GM23248 (cell line): ENCODE data around the gene RAPGEFL1. TPM values are rescaled to one million over a fixed set of nuclear protein-coding genes. Genes with fewer than 3 reads are reported as not detected.
A peak's percentile ranks its signal among the peaks of the same experiment; 100 is the strongest.

Experiments
- DNase-seq: peaks from one replicate; pipeline ENCODE4 v3.0.0-alpha.2; 2015
- H2AFZ ChIP-seq: fragments of 200-600 bp; sonication (generic); 2 replicates; pipeline ENCODE4 v1.6.1; 2016; ENCODE audit warnings: antibody characterized with exemption
- H3F3A ChIP-seq: fragments of 200-600 bp; sonication (generic); 2 replicates; pipeline ENCODE4 v1.6.1; 2016; ENCODE audit warnings: mild to moderate bottlenecking, antibody characterized with exemption, mixed run types; ENCODE audit not compliant: insufficient read depth
- H3K27ac ChIP-seq: fragments of 200-600 bp; sonication (generic); 2 replicates; pipeline ENCODE4 v1.5.1; 2016; ENCODE audit warnings: mild to moderate bottlenecking
- H3K27me3 ChIP-seq: fragments of 200-600 bp; sonication (generic); replicated peaks from 2 replicates; pipeline ENCODE4 v1.6.1; 2016; ENCODE audit warnings: mild to moderate bottlenecking; ENCODE audit not compliant: insufficient read depth
- H3K36me3 ChIP-seq: fragments of 200-600 bp; sonication (generic); 2 replicates; pipeline ENCODE4 v1.6.1; 2016; ENCODE audit warnings: low read depth, mild to moderate bottlenecking
- H3K4me1 ChIP-seq: fragments of 200-600 bp; sonication (generic); 2 replicates; pipeline ENCODE4 v1.6.1; 2016; ENCODE audit warnings: mild to moderate bottlenecking; ENCODE audit not compliant: insufficient read depth
- H3K4me2 ChIP-seq: fragments of 200-600 bp; sonication (generic); one replicate; pipeline ENCODE4 v1.6.1; 2016; ENCODE audit warnings: mild to moderate bottlenecking; ENCODE audit not compliant: unreplicated experiment
- H3K4me3 ChIP-seq: fragments of 200-600 bp; sonication (generic); 2 replicates; pipeline ENCODE4 v1.5.1; 2016; ENCODE audit warnings: mild to moderate bottlenecking
- H3K79me2 ChIP-seq: fragments of 200-600 bp; sonication (generic); 2 replicates; pipeline ENCODE4 v1.6.1; 2016; ENCODE audit warnings: mild to moderate bottlenecking; ENCODE audit not compliant: insufficient read depth
- H3K9ac ChIP-seq: fragments of 200-600 bp; sonication (generic); 2 replicates; pipeline ENCODE4 v1.6.1; 2016; ENCODE audit warnings: mild to moderate bottlenecking
- H3K9me2 ChIP-seq: fragments of 200-600 bp; sonication (generic); 2 replicates; pipeline ENCODE4 v1.6.1; 2016; ENCODE audit warnings: mixed run types, mild to moderate bottlenecking, moderate library complexity; ENCODE audit not compliant: insufficient read depth
- H3K9me3 ChIP-seq: fragments of 200-600 bp; sonication (generic); one replicate; pipeline ENCODE4 v1.6.1; 2017; ENCODE audit warnings: low read depth
- H4K20me1 ChIP-seq: fragments of 200-600 bp; sonication (generic); 2 replicates; pipeline ENCODE4 v1.6.0; 2016; ENCODE audit not compliant: insufficient read depth
- EZH2 ChIP-seq: fragments of 200-600 bp; sonication (generic); IDR thresholded peaks from 2 replicates; pipeline ENCODE4 v1.6.1; 2018; ENCODE audit warnings: antibody characterized with exemption, mild to moderate bottlenecking; ENCODE audit not compliant: insufficient read depth, poor library complexity, severe bottlenecking
- EZH2phosphoT487 ChIP-seq: fragments of 200-600 bp; sonication (generic); IDR thresholded peaks from 2 replicates; pipeline ENCODE4 v1.6.1; 2018; ENCODE audit warnings: antibody characterized with exemption, moderate library complexity, mild to moderate bottlenecking, low read depth; ENCODE audit not compliant: insufficient read depth
- WGBS, 2 experiments: methylation state at CpG; one replicate each; pipeline ENCODE4 v1.1.6; 2015 to 2017; ENCODE audit warnings: low lambda C conversion rate in 2 of 2, low coverage in 1 of 2; ENCODE audit errors: missing lambda C conversion rate in 2 of 2; 5-methylcytosine and 5-hydroxymethylcytosine counted together
- in situ Hi-C: fragments of 300-500 bp; cut with MboI; formaldehyde crosslinking; loops from 2 replicates; pipeline ENCODE4 v1.15.0; 2020
- polyA plus RNA-seq: library from polyadenylated mRNA; unstranded; fragments of >200 nt; fragmentation: Nextera tagmentation; extraction: Ambion mirVana; gene quantifications from 2 replicates; pipeline ENCODE4 v1.2.1, GENCODE V29; 2016
- total RNA-seq: library from RNA; depleted of rRNA; stranded (reverse); fragments of >200 nt; shearing (Covaris generic); gene quantifications from 2 replicates; pipeline ENCODE4 v1.2.3, GENCODE V29; 2014

RAPGEFL1 gene
- total and polyA plus RNA-seq, 2 experiments from 2014 or later = 0.76 to 0.96 TPM

DNA sequence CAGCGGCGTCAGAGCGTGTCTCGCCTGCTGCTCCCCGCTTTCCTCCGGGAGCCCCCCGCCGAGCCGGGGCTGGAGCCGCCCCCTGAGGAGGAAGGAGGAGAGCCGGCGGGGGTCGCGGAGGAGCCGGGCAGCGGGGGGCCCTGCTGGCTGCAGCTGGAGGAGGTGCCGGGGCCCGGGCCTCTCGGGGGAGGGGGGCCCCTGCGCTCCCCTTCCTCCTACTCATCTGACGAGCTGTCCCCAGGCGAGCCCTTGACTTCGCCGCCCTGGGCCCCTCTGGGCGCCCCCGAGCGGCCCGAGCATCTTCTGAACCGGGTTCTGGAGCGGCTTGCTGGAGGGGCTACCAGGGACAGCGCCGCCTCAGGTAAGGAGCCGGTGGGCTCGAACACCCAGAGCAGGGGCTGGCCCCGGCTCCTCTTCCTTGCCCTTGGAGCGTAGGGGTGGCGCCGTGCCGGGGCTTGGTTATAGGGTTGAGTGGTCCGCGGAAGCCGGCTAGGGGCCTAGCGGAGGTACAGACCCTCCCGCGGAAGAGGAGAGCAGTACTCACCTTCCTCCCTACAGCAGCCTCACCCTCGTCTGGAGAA, 841 bp downstream of the RAPGEFL1 start:
- no peak for DNase-seq

DNA sequence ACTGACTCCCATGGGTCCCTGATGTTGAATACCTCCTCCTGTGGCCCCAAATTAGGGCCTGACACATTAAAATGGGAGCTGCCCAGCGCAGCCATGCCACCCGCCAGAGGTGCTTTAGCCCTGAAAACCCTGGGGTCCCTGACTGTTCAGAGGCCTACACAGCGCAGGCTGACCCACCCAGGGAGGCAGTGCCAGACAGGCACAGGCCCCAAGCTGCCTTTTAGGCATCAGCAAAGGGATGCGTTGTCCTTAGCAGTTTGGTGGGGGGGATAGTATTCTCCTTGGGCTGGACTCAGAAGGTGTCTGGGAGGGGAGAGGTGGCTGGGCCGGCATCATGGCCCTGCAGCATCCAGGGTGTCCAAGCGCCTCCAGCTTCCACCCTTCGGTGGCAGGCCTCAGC, 1.4 kb downstream of the RAPGEFL1 start:
- no peaks in the 10 kb centered on the region for H3K79me2 ChIP-seq
- H2AFZ ChIP-seq = no peak overlapping the region
- no peak overlapping the region for H3K4me2 ChIP-seq
- H4K20me1 ChIP-seq = no peaks in the 10 kb centered on the region
- 94 to 98% methylated on average over 6 to 7 of the region's 7 CpGs for WGBS, 2 experiments
- peaks cover 24% of the 10 kb centered on the region for H3F3A ChIP-seq
- TF ChIP-seq EZH2 = no peak
- TF ChIP-seq EZH2phosphoT487 = no peak
- DNase-seq = no peak
- no peaks in the 10 kb centered on the region for H3K9me3 ChIP-seq
- no peaks in the 10 kb centered on the region for H3K36me3 ChIP-seq
- H3K9me2 ChIP-seq = no peaks in the 10 kb centered on the region
- peaks cover 23% of the 10 kb centered on the region for H3K4me1 ChIP-seq
- H3K4me3 ChIP-seq = no peak overlapping the region
- no peak overlapping the region for H3K27ac ChIP-seq
- in situ Hi-C loops = no loop called here
- no peaks in the 10 kb centered on the region for H3K27me3 ChIP-seq
- no peak overlapping the region for H3K9ac ChIP-seq

More for the DNA sequence above, 841 bp downstream of the RAPGEFL1 start:
- Histone ChIP-seq H3F3A (peaks cover 24% of the 10 kb centered on the region), H3K4me2 (no peak overlapping the region), H3K9me2 (no peaks in the 10 kb centered on the region), H3K9me3 (no peaks in the 10 kb centered on the region), H3K36me3 (peaks cover under 1% of the 10 kb centered on the region; the same call in 1 of the 2 replicates), H4K20me1 (no peaks in the 10 kb centered on the region), H3K4me1 (peaks cover 23% of the 10 kb centered on the region), H3K79me2 (no peaks in the 10 kb centered on the region), H3K27me3 (no peaks in the 10 kb centered on the region), H3K4me3 (no peak overlapping the region), H3K9ac (no peak overlapping the region), H2AFZ (no peak overlapping the region), H3K27ac (no peak overlapping the region)
- TF ChIP-seq EZH2phosphoT487 = no peak
- 82 to 90% methylated on average over 22 to 46 of the region's 46 CpGs for WGBS, 2 experiments
- in situ Hi-C loops = no loop called here

DNA sequence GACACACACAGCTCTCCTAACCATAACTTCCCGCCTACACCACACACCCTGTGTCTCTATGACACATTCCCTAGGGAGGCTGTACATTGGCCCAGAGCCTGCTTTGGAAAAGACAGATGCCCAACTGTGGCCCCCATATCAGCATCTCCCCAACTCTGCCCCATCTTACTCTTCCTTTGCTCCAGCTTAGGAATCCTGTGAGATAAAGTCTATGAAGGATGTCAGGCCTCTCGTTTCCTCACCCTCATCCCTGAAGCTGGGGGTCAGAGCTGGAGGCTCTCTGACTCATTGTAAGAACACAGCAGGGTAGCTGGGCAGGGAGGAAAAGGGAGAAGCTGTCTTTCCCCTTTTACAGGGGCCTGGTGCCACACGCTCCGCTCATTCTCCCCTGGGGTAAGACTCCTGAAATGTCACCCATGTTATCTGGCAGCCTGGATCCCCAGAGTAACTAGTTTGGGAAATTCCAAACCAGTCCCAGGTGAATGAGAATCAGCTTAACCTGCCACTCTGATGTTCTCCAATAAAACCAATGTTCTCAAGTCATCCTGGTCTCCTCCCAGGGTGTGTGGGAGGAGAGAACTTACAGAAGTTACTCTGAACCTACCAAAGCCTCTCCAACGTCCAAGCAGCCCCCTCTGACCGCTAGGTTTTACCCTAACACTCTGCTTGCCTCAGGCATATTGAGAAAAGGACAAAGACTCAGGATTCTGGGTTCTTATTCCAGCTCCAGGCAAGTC, 2.8 kb downstream of the RAPGEFL1 start:
- H3K27ac ChIP-seq = peak overlapping the region; percentile 17
- peak; percentile 83 for DNase-seq
- TF ChIP-seq EZH2 (no peak), EZH2phosphoT487 (no peak)
- H2AFZ ChIP-seq = no peak overlapping the region
- H3K79me2 ChIP-seq = no peaks in the 10 kb centered on the region
- peak overlapping the region; percentile 37; the same call in 1 of the 2 replicates for H3K9ac ChIP-seq
- H3K9me2 ChIP-seq = no peaks in the 10 kb centered on the region
- no peaks in the 10 kb centered on the region for H4K20me1 ChIP-seq
- 43 to 47% methylated on average over 6 of the region's 6 CpGs for WGBS, 2 experiments
- H3F3A ChIP-seq = peaks cover 24% of the 10 kb centered on the region
- in situ Hi-C loops = no loop called here
- no peaks in the 10 kb centered on the region for H3K36me3 ChIP-seq
- H3K4me1 ChIP-seq = peaks cover 23% of the 10 kb centered on the region
- H3K9me3 ChIP-seq = no peaks in the 10 kb centered on the region
- H3K27me3 ChIP-seq = no peaks in the 10 kb centered on the region
- H3K4me2 ChIP-seq = peak overlapping the region; percentile 23
- no peak overlapping the region for H3K4me3 ChIP-seq

DNA sequence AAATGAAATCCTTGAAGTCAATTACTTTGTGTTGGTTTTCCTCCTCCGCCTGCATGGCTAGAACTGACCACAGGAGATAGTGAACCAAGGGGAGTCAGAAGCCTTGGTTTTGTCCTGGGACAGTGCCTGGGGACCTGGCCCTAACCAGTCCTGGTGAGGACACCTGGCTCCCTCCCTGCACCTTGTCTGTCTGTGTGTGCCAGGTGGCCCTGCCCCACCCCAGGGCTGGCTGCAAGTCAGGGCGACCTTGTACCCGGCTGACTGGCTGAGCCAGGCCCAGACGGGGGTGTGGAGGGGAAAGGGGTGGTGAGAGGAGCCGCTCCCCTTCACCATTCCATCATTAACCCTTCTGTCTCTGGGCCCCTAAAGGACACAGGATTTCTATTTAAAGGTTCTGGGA, 3.4 kb downstream of the RAPGEFL1 start:
- Histone ChIP-seq H4K20me1 (no peaks in the 10 kb centered on the region), H3K9me2 (no peaks in the 10 kb centered on the region), H3K36me3 (no peaks in the 10 kb centered on the region), H3K27me3 (no peaks in the 10 kb centered on the region), H3F3A (peaks cover 24% of the 10 kb centered on the region), H3K9ac (no peak overlapping the region), H2AFZ (no peak overlapping the region), H3K9me3 (no peaks in the 10 kb centered on the region), H3K4me3 (no peak overlapping the region), H3K79me2 (no peaks in the 10 kb centered on the region), H3K4me2 (no peak overlapping the region), H3K4me1 (peaks cover 23% of the 10 kb centered on the region), H3K27ac (peak overlapping the region; percentile 17; the same call in 1 of the 2 replicates)
- TF ChIP-seq EZH2phosphoT487 (no peak), EZH2 (no peak)
- 72 to 83% methylated on average over 5 of the region's 5 CpGs for WGBS, 2 experiments
- DNase-seq = no peak
- in situ Hi-C loops = no loop called here
